HG02571 (cell line): ENCODE measurements around the gene ANKRD10.

Source experiments
- ATAC-seq: cut with Tn5 transposase; IDR thresholded peaks from one replicate; pipeline ENCODE4 v1.9.1; 2021; ENCODE audit warnings: mild to moderate bottlenecking, moderate library complexity; ENCODE audit not compliant: unreplicated experiment

Gene ANKRD10

GRCh38 chr13:110887597-110888333 lies 27.1 kb downstream of the ANKRD10 start:
- ATAC-seq = no peak

- ATAC-seq = no peak
Observed at GRCh38 chr13:110886870-110887596, 27.8 kb downstream of the ANKRD10 start.

GRCh38 chr13:110885966-110886869 lies 28.7 kb downstream of the ANKRD10 start:
- no peak for ATAC-seq

GRCh38 chr13:110885516-110885915 lies 29.4 kb downstream of the ANKRD10 start:
- no peak for ATAC-seq

- no peak for ATAC-seq
Observed at GRCh38 chr13:110884517-110884916, 30.4 kb downstream of the ANKRD10 start.

GRCh38 chr13:110883542-110883941 lies 31.3 kb downstream of the ANKRD10 start:
- ATAC-seq = no peak

GRCh38 chr13:110882972-110883371 lies 31.9 kb downstream of the ANKRD10 start:
- ATAC-seq = no peak

- no peak for ATAC-seq
Observed at GRCh38 chr13:110881839-110882627, 32.8 kb downstream of the ANKRD10 start.

- no peak for ATAC-seq
Observed at GRCh38 chr13:110880627-110881026, 34.2 kb downstream of the ANKRD10 start.

GRCh38 chr13:110879482-110879881 lies 35.4 kb downstream of the ANKRD10 start:
- no peak for ATAC-seq

- ATAC-seq = no peak
Observed at GRCh38 chr13:110877737-110878258, 37.1 kb downstream of the ANKRD10 start.

GRCh38 chr13:110876609-110877008 lies 38.3 kb downstream of the ANKRD10 start:
- ATAC-seq = no peak

- no peak for ATAC-seq
Observed at GRCh38 chr13:110875241-110875640, 39.6 kb downstream of the ANKRD10 start.

- ATAC-seq = no peak
Observed at GRCh38 chr13:110874508-110874960, 40.3 kb downstream of the ANKRD10 start.

- no peak for ATAC-seq
Observed at GRCh38 chr13:110873639-110874507, 41.0 kb downstream of the ANKRD10 start.

GRCh38 chr13:110872768-110873638 lies 41.9 kb downstream of the ANKRD10 start:
- no peak for ATAC-seq

GRCh38 chr13:110872034-110872767 lies 42.7 kb downstream of the ANKRD10 start:
- no peak for ATAC-seq
